Heart left ventricle (tissue), 13 donors: Measurements from ENCODE around the gene DPP10.

Source experiments
- CTCF ChIP-seq, 12 donors: fragments of 200-600 bp; sonication (generic) in 4 of 12; IDR thresholded peaks; one replicate each; pipeline versions ENCODE4 v1.5.0 to v1.8.0; 2018 to 2022; ENCODE audit warnings: antibody characterized with exemption in 12 of 12, mild to moderate bottlenecking in 5 of 12
- POLR2A ChIP-seq, 2 donors: fragments of 450-650 bp; IDR thresholded peaks; one replicate each; pipeline ENCODE4 v1.6.1; 2017; ENCODE audit warnings: antibody characterized with exemption in 2 of 2, mild to moderate bottlenecking in 2 of 2, moderate library complexity in 2 of 2
- donor health status: ischemic (EF 13 %, LVEDD 7.1; RV severe dilation, severe dysfunction).
- donor health status: DM: no; HTN: yes; CAD: no.
- donor health status: DM: no; HTN: no; CAD: no.
- donor health status: ischemic (EF 25% LVEDD 6.9; RV normal size, moderate dysfunction).
- donor health status: ischemic (EF 25% LVEDD 5.7; RV mildly dilated, moderate dysfunction).
- donor health status: ischemic (EF 35%, LVEDD 5.7; RV mildly dilated, moderate dysfunction).
- donor health status: nonischemic (EF 11% LVEDD 7.7; RV severe dilation, severe dysfunction).
- donor health status: DM: yes; HTN: yes; CAD: no.
- donor health status: PGD.
- donor health status: ischemic (EF 29% LVEDD 5.4; RV normal size, mild dysfunction).
- donor health status: nonischemic (EF 23%, LVEDD 6.1; RV moderate dilation, normal function).

GRCh38 chr2:114962532-114962931 lies 520.1 kb downstream of the DPP10 start:
- TF ChIP-seq POLR2A (IDR thresholded peaks at IDR 0.05) (no peak), CTCF (IDR thresholded peaks at IDR 0.05) (no peak)
